ENCODE measurements around the gene NKIRAS1. TPM values are rescaled to one million over a fixed set of nuclear protein-coding genes. Genes with fewer than 3 reads are reported as not detected.
"Not testable (repeated sequence)": the region's sequence is repeated elsewhere in the genome, so short reads cannot be mapped to it uniquely, and the experiment has no call there.

NKIRAS1 gene
- total and polyA plus RNA-seq, 12 donors: 9.4 to 24.2 (median 19.1) TPM

- no peak overlapping the region for H3K27ac ChIP-seq
- no peaks in the 10 kb centered on the region for H3K27me3 ChIP-seq
- DNase-seq: no peak
- H3K4me3 ChIP-seq: no peak overlapping the region
- TF ChIP-seq, protein P1, sequence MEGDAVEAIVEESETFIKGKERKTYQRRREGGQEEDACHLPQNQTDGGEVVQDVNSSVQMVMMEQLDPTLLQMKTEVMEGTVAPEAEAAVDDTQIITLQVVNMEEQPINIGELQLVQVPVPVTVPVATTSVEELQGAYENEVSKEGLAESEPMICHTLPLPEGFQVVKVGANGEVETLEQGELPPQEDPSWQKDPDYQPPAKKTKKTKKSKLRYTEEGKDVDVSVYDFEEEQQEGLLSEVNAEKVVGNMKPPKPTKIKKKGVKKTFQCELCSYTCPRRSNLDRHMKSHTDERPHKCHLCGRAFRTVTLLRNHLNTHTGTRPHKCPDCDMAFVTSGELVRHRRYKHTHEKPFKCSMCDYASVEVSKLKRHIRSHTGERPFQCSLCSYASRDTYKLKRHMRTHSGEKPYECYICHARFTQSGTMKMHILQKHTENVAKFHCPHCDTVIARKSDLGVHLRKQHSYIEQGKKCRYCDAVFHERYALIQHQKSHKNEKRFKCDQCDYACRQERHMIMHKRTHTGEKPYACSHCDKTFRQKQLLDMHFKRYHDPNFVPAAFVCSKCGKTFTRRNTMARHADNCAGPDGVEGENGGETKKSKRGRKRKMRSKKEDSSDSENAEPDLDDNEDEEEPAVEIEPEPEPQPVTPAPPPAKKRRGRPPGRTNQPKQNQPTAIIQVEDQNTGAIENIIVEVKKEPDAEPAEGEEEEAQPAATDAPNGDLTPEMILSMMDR (IDR thresholded peaks at IDR 0.05): no peak
- H3K4me1 ChIP-seq: peaks cover 8 to 68% (median 45%) of the 10 kb centered on the region in 9 donors
- H3K36me3 ChIP-seq: no peaks in the 10 kb centered on the region
- intact Hi-C loops (cut with DNase I): no loop called here
- 47 to 51% methylated on average over 2 of the region's 2 CpGs for WGBS, 2 donors
- H3K9me3 ChIP-seq: no peaks in the 10 kb centered on the region
- ATAC-seq: peak in 2 of 8 donors; percentile 34 to 43
Measured at GRCh38 chr3:23873941-23874340, 42.8 kb downstream of the NKIRAS1 start.

- 100% methylated on average over 1 to 2 of the region's 3 CpGs for WGBS, 2 donors
- H3K4me1 ChIP-seq: peaks cover 8 to 71% (median 51%) of the 10 kb centered on the region in 9 donors
- TF ChIP-seq, protein P1 (IDR thresholded peaks at IDR 0.05): no peak
Measured at GRCh38 chr3:23872330-23872729, 44.5 kb downstream of the NKIRAS1 start.

GRCh38 chr3:23871361-23871760 is 45.4 kb downstream of the NKIRAS1 start:
- intact Hi-C loops (cut with DNase I); H3K36me3 ChIP-seq; H3K27me3 ChIP-seq; H3K27ac ChIP-seq; ATAC-seq; H3K4me3 ChIP-seq; H3K9me3 ChIP-seq; DNase-seq: not testable (repeated sequence)
- 96 to 100% methylated on average over 10 to 31 of the region's 34 CpGs for WGBS, 2 donors
- peaks cover 9 to 71% (median 49%) of the 10 kb centered on the region in 9 donors for H3K4me1 ChIP-seq

More at GRCh38 chr3:23872330-23872729, 44.5 kb downstream of the NKIRAS1 start:
- H3K4me3 ChIP-seq: no peak overlapping the region
- ATAC-seq: no peak
- intact Hi-C loops (cut with DNase I): no loop called here
- no peak for DNase-seq
- H3K27me3 ChIP-seq: no peaks in the 10 kb centered on the region
- H3K36me3 ChIP-seq: no peaks in the 10 kb centered on the region
- H3K9me3 ChIP-seq: no peaks in the 10 kb centered on the region
- H3K27ac ChIP-seq: no peak overlapping the region

DNA sequence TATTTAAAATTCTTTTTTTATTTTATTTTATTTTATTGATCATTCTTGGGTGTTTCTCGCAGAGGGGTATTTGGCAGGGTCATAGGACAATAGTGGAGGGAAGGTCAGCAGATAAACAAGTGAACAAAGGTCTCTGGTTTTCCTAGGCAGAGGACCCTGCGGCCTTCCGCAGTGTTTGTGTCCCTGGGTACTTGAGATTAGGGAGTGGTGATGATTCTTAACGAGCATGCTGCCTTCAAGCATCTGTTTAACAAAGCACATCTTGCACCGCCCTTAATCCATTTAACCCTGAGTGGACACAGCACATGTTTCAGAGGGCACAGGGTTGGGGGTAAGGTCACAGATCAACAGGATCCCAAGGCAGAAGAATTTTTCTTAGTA is 46.1 kb downstream of the NKIRAS1 start:
- H3K9me3 ChIP-seq; intact Hi-C loops (cut with DNase I); H3K4me3 ChIP-seq; DNase-seq; H3K36me3 ChIP-seq; H3K27me3 ChIP-seq: not testable (repeated sequence)
- Histone ChIP-seq H3K27ac (peak overlapping the region in 2 of 10 donors; percentile 16 to 50), H3K4me1 (peaks cover 16 to 72% (median 49%) of the 10 kb centered on the region in 9 donors)
- peak in 3 of 8 donors; percentile 28 to 40 (median 38) for ATAC-seq
- WGBS, 2 donors: 48 to 52% methylated on average over 1 of the region's 5 CpGs

- Histone ChIP-seq H3K27me3 (no peaks in the 10 kb centered on the region), H3K4me1 (peaks cover 18 to 72% (median 51%) of the 10 kb centered on the region in 9 donors), H3K9me3 (no peaks in the 10 kb centered on the region), H3K27ac (peak overlapping the region in 4 of 10 donors; percentile 16 to 50 (median 42)), H3K4me3 (no peak overlapping the region), H3K36me3 (no peaks in the 10 kb centered on the region)
- TF ChIP-seq, protein P1 (IDR thresholded peaks at IDR 0.05): peak in 3 of 9 donors; percentile 14 to 29 (median 28)
- peak; percentile 66 to 95 (median 86) for ATAC-seq
- intact Hi-C loops (cut with DNase I): loop anchor here in 2 of 10 donors (5.0 to 10.0 kb wide), 2 partner anchors 55 to 393 kb away; no protein-coding TSS in a partner anchor
- WGBS, 2 donors: 50 to 68% methylated on average over 4 of the region's 4 CpGs
- peak in 1 of 2 donors; percentile 43 for DNase-seq
Measured at GRCh38 chr3:23869977-23870662, 46.7 kb downstream of the NKIRAS1 start.

All from heart right ventricle (tissue), 16 donors.